ENCODE data around the gene TSC22D2. TPM values are rescaled to one million over a fixed set of nuclear protein-coding genes. Genes with fewer than 3 reads are reported as not detected.

TSC22D2 gene
- total and polyA plus RNA-seq, 2 donors (not counting 3 experiments of a cell fraction or from before 2014, with no cell fraction given) = 7.6 to 43.9 TPM

- Histone ChIP-seq H3K4me2 (ENCODE audit: insufficient read depth, low read length) (no peak overlapping the region), H3K36me3 (ENCODE audit: control insufficient read depth in 2 of 2, extremely low read depth in 1 of 2, insufficient read depth in 2 of 2, low read length in 2 of 2) (no peaks in the 10 kb centered on the region), H3K9ac (replicated peaks; ENCODE audit: extremely low read depth, insufficient read depth, low read length) (no peak overlapping the region), H3K4me1 (ENCODE audit: control insufficient read depth, extremely low read depth, insufficient read depth, low read length) (peaks cover 9% of the 10 kb centered on the region), H3K4me3 (replicated peaks in 1 of 3; ENCODE audit: insufficient read depth in 1 of 3, low read depth in 1 of 3, low read length in 3 of 3) (no peak overlapping the region), H3K79me2 (ENCODE audit: control insufficient read depth, insufficient read depth, low read length) (no peaks in the 10 kb centered on the region), H3K9me3 (replicated peaks; ENCODE audit: control insufficient read depth, insufficient read depth, low read length) (no peaks in the 10 kb centered on the region), H4K20me1 (replicated peaks; ENCODE audit: control insufficient read depth, extremely low read depth, insufficient read depth, low read length) (no peaks in the 10 kb centered on the region), H3K27ac (ENCODE audit: insufficient read depth, low read depth, low read length) (no peak overlapping the region), H3K27me3 (ENCODE audit: control insufficient read depth in 2 of 2, insufficient read depth in 2 of 2, low read length in 2 of 2) (no peaks in the 10 kb centered on the region), H3K9me1 (replicated peaks; ENCODE audit: control insufficient read depth, extremely low read depth, insufficient read depth, low read length) (no peaks in the 10 kb centered on the region), H2AFZ (ENCODE audit: low read depth, low read length) (no peak overlapping the region)
- CTCF ChIA-PET = interaction anchor here (0.6 to 6.4 kb wide), 78 partner anchors 9 to 743 kb away, joined by 3 to 219 read pairs (median 5); partner anchors contain the start of genes COMMD2, PFN2, SIAH2 and TSC22D2
- BruUV-seq (replicated peaks) = no TSS peak
- intact Hi-C loops (cut with micrococcal nuclease) (loop anchor here (1.0 to 10.0 kb wide), 7 partner anchors 46 to 560 kb away; no protein-coding TSS in a partner anchor), dilution Hi-C loops (cut with MboI; ENCODE audit: extremely low pct_ligation_motif_present, low sequenced_read_pairs) (no loop called here)
- no peak for TF ChIP-seq POLR2A (IDR thresholded peaks at IDR 0.05; ENCODE audit: low read depth, low read length)
- TF ChIP-seq JUN (IDR thresholded peaks at IDR 0.05; ENCODE audit: borderline replicate concordance, insufficient read depth, insufficient read length, low read depth) = no peak
- no peak for TF ChIP-seq CTCF (IDR thresholded peaks at IDR 0.05; ENCODE audit: extremely low read depth in 1 of 2, insufficient read depth in 1 of 2, low read depth in 1 of 2, low read length in 2 of 2)
- no peak for DNase-seq (ENCODE audit: low read depth, low spot score)
- FAIRE-seq = no peak
- POLR2A ChIA-PET = interaction anchor here (1.3 kb wide), 1 partner anchor 87 kb away, joined by 5 read pairs; the partner anchor contains the start of gene TSC22D2
These were observed 87.1 kb downstream of the TSC22D2 start for GRCh38 chr3:150495149-150495548.

- no peaks in the 10 kb centered on the region for H3K79me2 ChIP-seq (ENCODE audit: control insufficient read depth, insufficient read depth, low read length)
- ChIA-PET CTCF (interaction anchor here (0.6 to 6.4 kb wide), 78 partner anchors 9 to 744 kb away, joined by 3 to 219 read pairs (median 5); partner anchors contain the start of genes COMMD2, PFN2, SIAH2 and TSC22D2), POLR2A (interaction anchor here (1.3 kb wide), 1 partner anchor 87 kb away, joined by 5 read pairs; the partner anchor contains the start of gene TSC22D2)
- no TSS peak for BruUV-seq (replicated peaks)
- H3K27ac ChIP-seq (ENCODE audit: insufficient read depth, low read depth, low read length) = no peak overlapping the region
- DNase-seq (ENCODE audit: low read depth, low spot score) (peak; percentile 75), FAIRE-seq (peak; percentile 81)
- H3K4me1 ChIP-seq (ENCODE audit: control insufficient read depth, extremely low read depth, insufficient read depth, low read length) = peaks cover 9% of the 10 kb centered on the region
- no peaks in the 10 kb centered on the region for H3K9me3 ChIP-seq (replicated peaks; ENCODE audit: control insufficient read depth, insufficient read depth, low read length)
- intact Hi-C loops (cut with micrococcal nuclease) = loop anchor here (1.0 to 10.0 kb wide), 7 partner anchors 47 to 561 kb away; no protein-coding TSS in a partner anchor
- no peaks in the 10 kb centered on the region for H3K27me3 ChIP-seq (ENCODE audit: control insufficient read depth in 2 of 2, insufficient read depth in 2 of 2, low read length in 2 of 2)
- no peak overlapping the region for H3K4me2 ChIP-seq (ENCODE audit: insufficient read depth, low read length)
- no peaks in the 10 kb centered on the region for H3K36me3 ChIP-seq (ENCODE audit: control insufficient read depth in 2 of 2, extremely low read depth in 1 of 2, insufficient read depth in 2 of 2, low read length in 2 of 2)
- H3K9me1 ChIP-seq (replicated peaks; ENCODE audit: control insufficient read depth, extremely low read depth, insufficient read depth, low read length) = no peaks in the 10 kb centered on the region
- no peak overlapping the region for H3K4me3 ChIP-seq (replicated peaks in 1 of 3; ENCODE audit: insufficient read depth in 1 of 3, low read depth in 1 of 3, low read length in 3 of 3)
- H4K20me1 ChIP-seq (replicated peaks; ENCODE audit: control insufficient read depth, extremely low read depth, insufficient read depth, low read length) = no peaks in the 10 kb centered on the region
- dilution Hi-C loops (cut with MboI; ENCODE audit: extremely low pct_ligation_motif_present, low sequenced_read_pairs) = no loop called here
- TF ChIP-seq CTCF (IDR thresholded peaks at IDR 0.05; ENCODE audit: extremely low read depth in 1 of 2, insufficient read depth in 1 of 2, low read depth in 1 of 2, low read length in 2 of 2) = peak; percentile 36 to 42
- TF ChIP-seq MYC (IDR thresholded peaks at IDR 0.05; ENCODE audit: low read depth, low read length) = no peak
- H2AFZ ChIP-seq (ENCODE audit: low read depth, low read length) = no peak overlapping the region
- H3K9ac ChIP-seq (replicated peaks; ENCODE audit: extremely low read depth, insufficient read depth, low read length) = no peak overlapping the region
These were observed 87.6 kb downstream of the TSC22D2 start for GRCh38 chr3:150495563-150496168.

Measured in endothelial cell of umbilical vein (primary cell).